Epithelial cell of proximal tubule (primary cell): ENCODE data around the gene DEUP1. TPM values are rescaled to one million over a fixed set of nuclear protein-coding genes. Genes with fewer than 3 reads are reported as not detected.
"Not testable (repeated sequence)": the region's sequence is repeated elsewhere in the genome, so short reads cannot be mapped to it uniquely, and the experiment has no call there.

ENCODE experiments used
- DNase-seq: peaks from one replicate; pipeline ENCODE4 v3.0.0-alpha.2; 2011; ENCODE audit warnings: low read depth
- H3K4me3 ChIP-seq: 2 replicates; pipeline ENCODE4 v1.5.1; 2011; ENCODE audit warnings: low read depth, mild to moderate bottlenecking, low read length
- total RNA-seq: library from RNA; depleted of rRNA; stranded (reverse); fragments of >200 nt; gene quantifications from 2 replicates; pipeline ENCODE4 v1.2.3, GENCODE V29; 2015
- TF ChIP-seq, protein P1 (sequence below): conservative IDR thresholded peaks from 2 replicates; pipeline ENCODE4 v1.5.1; 2012; ENCODE audit warnings: low read depth, mild to moderate bottlenecking, low read length

Gene DEUP1
- total RNA-seq, 1 donor from 2014 or later, result 0.69 TPM

DNA sequence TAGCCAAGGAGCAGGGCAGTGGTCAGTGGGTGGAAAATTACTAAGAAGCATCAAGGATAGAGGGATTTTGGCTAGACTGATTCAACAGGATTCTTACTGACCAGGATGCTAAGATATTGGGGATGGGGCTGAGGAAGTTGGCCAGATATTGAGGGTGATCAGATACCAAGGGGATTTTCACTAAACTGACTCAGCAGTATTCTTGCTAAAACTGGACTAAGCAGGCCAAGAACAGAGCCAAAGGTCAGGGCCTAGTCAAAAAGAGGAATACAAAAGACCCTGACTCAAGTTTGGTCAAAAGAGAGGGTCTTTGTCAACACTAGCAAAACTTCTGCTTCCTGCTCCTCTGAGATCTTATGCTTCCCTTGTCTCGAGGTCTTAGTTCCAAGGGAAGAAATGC, 38.6 kb upstream of the DEUP1 start:
- no peak for DNase-seq
- no peak overlapping the region for H3K4me3 ChIP-seq
- TF ChIP-seq, protein P1, sequence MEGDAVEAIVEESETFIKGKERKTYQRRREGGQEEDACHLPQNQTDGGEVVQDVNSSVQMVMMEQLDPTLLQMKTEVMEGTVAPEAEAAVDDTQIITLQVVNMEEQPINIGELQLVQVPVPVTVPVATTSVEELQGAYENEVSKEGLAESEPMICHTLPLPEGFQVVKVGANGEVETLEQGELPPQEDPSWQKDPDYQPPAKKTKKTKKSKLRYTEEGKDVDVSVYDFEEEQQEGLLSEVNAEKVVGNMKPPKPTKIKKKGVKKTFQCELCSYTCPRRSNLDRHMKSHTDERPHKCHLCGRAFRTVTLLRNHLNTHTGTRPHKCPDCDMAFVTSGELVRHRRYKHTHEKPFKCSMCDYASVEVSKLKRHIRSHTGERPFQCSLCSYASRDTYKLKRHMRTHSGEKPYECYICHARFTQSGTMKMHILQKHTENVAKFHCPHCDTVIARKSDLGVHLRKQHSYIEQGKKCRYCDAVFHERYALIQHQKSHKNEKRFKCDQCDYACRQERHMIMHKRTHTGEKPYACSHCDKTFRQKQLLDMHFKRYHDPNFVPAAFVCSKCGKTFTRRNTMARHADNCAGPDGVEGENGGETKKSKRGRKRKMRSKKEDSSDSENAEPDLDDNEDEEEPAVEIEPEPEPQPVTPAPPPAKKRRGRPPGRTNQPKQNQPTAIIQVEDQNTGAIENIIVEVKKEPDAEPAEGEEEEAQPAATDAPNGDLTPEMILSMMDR, result no peak

DNA sequence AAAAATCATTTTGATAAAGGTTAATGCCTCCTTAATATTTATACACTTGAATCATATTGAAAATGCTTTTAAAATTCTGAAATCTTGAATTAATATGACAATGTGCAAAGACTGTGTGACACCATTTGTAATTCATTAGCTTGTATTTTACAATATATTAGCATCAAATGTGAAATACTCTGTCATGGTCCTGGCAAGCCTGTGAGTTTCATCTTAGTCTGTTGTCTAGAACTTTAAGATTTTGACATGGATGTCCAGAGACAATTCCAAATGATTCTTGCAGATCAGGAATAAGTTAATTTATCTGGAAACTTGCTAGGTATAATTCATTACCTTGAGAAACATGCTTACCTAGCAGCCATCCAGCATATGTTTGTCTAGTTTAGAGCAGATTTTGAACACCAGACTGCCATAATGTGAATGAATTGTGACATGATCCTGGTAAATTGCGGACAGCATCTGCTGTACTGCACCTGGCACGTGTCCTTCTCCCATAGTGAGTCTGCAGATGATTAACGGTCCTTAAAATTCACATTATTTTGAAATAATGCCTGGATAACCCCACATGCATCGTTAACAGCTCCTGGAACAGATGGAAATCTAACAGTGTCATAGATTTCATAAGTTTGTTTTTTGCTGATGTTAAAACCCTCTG, 34.5 kb upstream of the DEUP1 start:
- no peak for DNase-seq
- TF ChIP-seq, protein P1, result no peak

DNA sequence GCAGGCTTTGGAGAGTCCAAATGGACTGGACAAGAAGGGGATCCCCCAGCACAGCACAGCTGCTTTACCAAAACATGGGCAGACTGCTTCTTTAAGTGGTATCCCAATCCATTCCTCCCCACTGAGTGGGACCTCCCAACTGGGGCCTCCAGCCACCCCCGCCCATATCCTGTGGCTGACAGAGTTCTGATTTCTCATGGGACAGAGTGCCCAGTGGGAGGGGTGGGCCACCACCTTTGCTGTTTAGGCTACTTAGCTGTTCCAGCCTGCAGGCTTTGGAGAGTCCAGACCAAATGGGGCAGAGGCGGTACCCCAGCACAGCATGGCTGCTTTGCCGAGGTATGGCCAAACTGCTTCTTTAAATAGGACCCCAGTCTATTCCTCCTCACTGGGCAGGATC, 26.9 kb upstream of the DEUP1 start:
- H3K4me3 ChIP-seq, result no peak overlapping the region
- no peak for DNase-seq
- TF ChIP-seq, protein P1, result no peak

More for the DNA sequence above, 34.5 kb upstream of the DEUP1 start:
- H3K4me3 ChIP-seq, result no peak overlapping the region

DNA sequence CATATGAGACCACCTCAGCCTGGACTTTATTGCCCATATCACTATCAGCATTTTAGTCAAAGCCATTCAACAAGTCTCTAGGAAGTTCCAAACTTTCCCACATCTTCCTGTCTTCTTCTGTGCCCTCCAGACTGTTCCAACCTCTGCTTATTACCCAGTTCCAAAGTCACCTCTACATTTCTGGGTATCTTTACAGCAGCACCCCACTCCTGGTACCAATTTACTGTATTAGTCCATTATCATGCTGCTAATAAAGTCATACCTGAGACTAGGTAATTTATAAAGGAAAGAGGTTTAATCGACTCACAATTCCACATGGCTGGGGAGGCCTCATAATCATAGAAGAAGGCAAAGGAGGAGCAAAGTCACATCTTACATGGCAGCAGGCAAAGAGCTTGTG, 16.1 kb upstream of the DEUP1 start:
- H3K4me3 ChIP-seq, DNase-seq: not testable (repeated sequence)

DNA sequence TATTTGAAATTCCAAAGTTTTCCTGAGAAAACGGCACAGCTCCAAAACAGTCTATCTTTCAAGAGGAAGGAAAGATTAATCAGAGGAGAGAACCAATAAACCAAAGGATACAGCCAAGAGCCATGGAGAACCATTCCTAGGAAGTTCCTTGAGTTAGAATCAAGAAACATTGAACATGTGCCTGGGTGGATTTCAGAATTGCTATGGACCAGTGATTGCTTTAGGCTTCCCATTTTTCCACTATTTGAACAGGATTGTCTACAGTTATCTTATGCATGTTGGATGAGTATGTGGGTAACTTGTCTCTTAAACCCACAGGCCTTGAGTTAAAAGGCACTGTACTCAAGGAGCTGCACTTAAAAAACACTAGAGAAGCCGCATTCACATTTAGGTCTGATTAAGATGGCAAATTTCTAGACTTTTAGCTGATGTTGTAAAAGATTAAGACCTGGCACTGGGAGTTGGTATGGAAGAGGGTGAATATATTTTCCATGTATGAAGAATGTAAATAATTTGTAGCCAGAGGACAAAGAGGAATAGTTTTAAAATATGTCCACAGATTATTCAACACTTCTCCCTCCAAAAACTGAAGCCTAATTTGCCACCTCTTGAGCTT, 11.2 kb upstream of the DEUP1 start:
- no peak for DNase-seq
- TF ChIP-seq, protein P1, result no peak
- no peak overlapping the region for H3K4me3 ChIP-seq

DNA sequence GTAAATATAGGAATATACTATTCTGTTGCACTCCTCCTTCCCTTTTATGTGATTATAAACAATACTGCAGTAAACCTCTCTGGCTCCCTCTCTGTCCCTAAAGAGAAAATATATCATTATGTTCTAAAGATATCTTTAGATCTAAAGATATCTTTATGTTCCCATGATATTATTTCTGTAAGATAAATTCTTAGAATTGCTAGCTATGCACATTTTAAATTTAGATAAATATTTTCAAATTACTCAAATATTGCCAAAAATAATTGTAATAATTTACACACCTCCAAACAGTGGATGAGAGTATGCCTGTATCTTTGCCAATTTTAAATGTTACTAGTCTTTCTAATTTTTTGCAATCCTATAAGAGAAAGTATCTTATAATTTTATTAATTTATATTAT, 10.3 kb upstream of the DEUP1 start:
- TF ChIP-seq, protein P1, result no peak
- no peak for DNase-seq
- H3K4me3 ChIP-seq, result no peak overlapping the region

DNA sequence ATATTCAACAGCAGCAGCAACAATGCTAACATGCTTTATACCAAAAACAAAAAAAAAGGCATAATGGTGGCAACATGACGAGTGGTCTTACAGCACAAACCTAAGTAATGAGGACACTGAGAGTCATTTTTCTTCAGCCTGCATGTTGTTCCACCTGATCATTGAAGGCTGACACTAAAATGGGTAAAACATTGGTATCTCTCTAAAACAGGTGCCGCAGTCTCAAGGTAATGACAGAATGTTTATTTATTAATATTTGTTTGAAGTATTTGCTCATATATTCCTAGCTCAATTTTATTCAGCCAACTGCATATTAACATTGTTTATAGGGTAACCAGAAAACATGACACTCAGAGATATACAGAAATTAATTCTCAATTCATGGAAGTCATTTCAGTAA, 8.3 kb upstream of the DEUP1 start:
- DNase-seq, result no peak
- no peak overlapping the region for H3K4me3 ChIP-seq
- TF ChIP-seq, protein P1, result no peak
